Esophagus squamous epithelium (tissue), 4 donors: ENCODE results near the gene MUSTN1.

Experiments
- CTCF ChIP-seq, 6 experiments: fragments of 450-650 bp in 4 of 6; fragments of 200-600 bp in 2 of 6; sonication (generic) in 2 of 6; IDR thresholded peaks; one replicate each; pipeline ENCODE4 v1.5.1; 2016 to 2019; ENCODE audit warnings: antibody characterized with exemption in 6 of 6, mild to moderate bottlenecking in 4 of 6, moderate library complexity in 4 of 6
- POLR2A ChIP-seq, 4 donors: fragments of 450-650 bp; IDR thresholded peaks; one replicate each; pipeline ENCODE4 v1.6.1; 2017; ENCODE audit warnings: antibody characterized with exemption in 4 of 4, mild to moderate bottlenecking in 4 of 4, moderate library complexity in 3 of 4

GRCh38 chr3:52788890-52789745 is 45.7 kb downstream of the MUSTN1 start:
- TF ChIP-seq CTCF (IDR thresholded peaks at IDR 0.05) (no peak), POLR2A (IDR thresholded peaks at IDR 0.05) (no peak)
